Testis (tissue), 3 donors: Measurements from ENCODE around the gene RAD18. TPM values are rescaled to one million over a fixed set of nuclear protein-coding genes. Genes with fewer than 3 reads are reported as not detected.

Experiments used
- DNase-seq: peaks from one replicate; pipeline ENCODE4 v3.0.0-alpha.2; 2019
- H3K27ac ChIP-seq, 2 donors: fragments of 200-600 bp; sonication (generic); one replicate each; pipeline ENCODE4 v1.5.1; 2019
- H3K27me3 ChIP-seq: fragments of 200-600 bp; sonication (generic); one replicate; pipeline ENCODE4 v1.5.1; 2019
- H3K36me3 ChIP-seq: fragments of 200-600 bp; sonication (generic); one replicate; pipeline ENCODE4 v1.5.1; 2017; ENCODE audit warnings: low read depth; ENCODE audit errors: missing control alignments
- H3K4me1 ChIP-seq: fragments of 200-600 bp; sonication (generic); one replicate; pipeline ENCODE4 v1.5.1; 2019
- H3K4me3 ChIP-seq, 2 donors: fragments of 200-600 bp; sonication (generic); one replicate each; pipeline ENCODE4 v1.5.1; 2017 to 2019
- H3K9me3 ChIP-seq: fragments of 200-600 bp; sonication (generic); one replicate; pipeline ENCODE4 v1.5.1; 2017
- CTCF ChIP-seq, 3 experiments: fragments of 450-650 bp in 2 of 3; fragments of 200-600 bp in 1 of 3; sonication (generic) in 1 of 3; IDR thresholded peaks; one replicate each; pipeline ENCODE4 v1.5.1; 2016 to 2019; ENCODE audit warnings: antibody characterized with exemption in 3 of 3, mild to moderate bottlenecking in 2 of 3, moderate library complexity in 1 of 3
- POLR2A ChIP-seq: fragments of 450-650 bp; IDR thresholded peaks from one replicate; pipeline ENCODE4 v1.6.1; 2017; ENCODE audit warnings: antibody characterized with exemption, mild to moderate bottlenecking, moderate library complexity
- WGBS, 2 donors: methylation state at CpG; one replicate each; pipeline ENCODE4 v1.1.5; 2018; 5-methylcytosine and 5-hydroxymethylcytosine counted together
- intact Hi-C: fragments of 100-400 bp; cut with DNase I; formaldehyde crosslinking; loops from one replicate; pipeline ENCODE4 v1.15.1; 2023; ENCODE audit warnings: low total_unique reads
- polyA plus RNA-seq: library from polyadenylated mRNA; stranded (reverse); fragments of 350-450 nt; fragmentation: Illumina TruSeq; extraction: RNeasy Lipid Tissue Mini Kit (QIAGEN cat#74804); gene quantifications from one replicate; pipeline ENCODE4 v1.2.3, GENCODE V29; 2014; ENCODE audit warnings: low read depth, low replicate concordance; ENCODE audit not compliant: insufficient read depth
- total RNA-seq, 2 donors: library from RNA; depleted of rRNA; stranded (reverse); fragments of >200 nt; gene quantifications; one replicate each; pipeline ENCODE4 v1.2.3, GENCODE V29; 2016

Gene RAD18
- total and polyA plus RNA-seq, 3 donors from 2014 or later: 7.6 to 27.0 (median 18.8) TPM

GRCh38 chr3:8856071-8856470 is 107.2 kb downstream of the RAD18 start:
- 97% methylated on average over 10 of the region's 10 CpGs for WGBS, 2 donors
- TF ChIP-seq POLR2A (no peak), CTCF (IDR thresholded peaks at IDR 0.05) (no peak)
- H3K4me1 ChIP-seq: no peaks in the 10 kb centered on the region
- H3K27me3 ChIP-seq: no peaks in the 10 kb centered on the region
- H3K9me3 ChIP-seq: no peaks in the 10 kb centered on the region
- no peak overlapping the region for H3K27ac ChIP-seq
- DNase-seq: no peak
- no peaks in the 10 kb centered on the region for H3K36me3 ChIP-seq
- intact Hi-C loops: no loop called here
- H3K4me3 ChIP-seq: no peak overlapping the region

- intact Hi-C loops: no loop called here
- Histone ChIP-seq H3K4me3 (no peak overlapping the region), H3K27me3 (no peaks in the 10 kb centered on the region), H3K9me3 (no peaks in the 10 kb centered on the region), H3K36me3 (no peaks in the 10 kb centered on the region), H3K27ac (no peak overlapping the region), H3K4me1 (no peaks in the 10 kb centered on the region)
- 88 to 94% methylated on average over 4 of the region's 4 CpGs for WGBS, 2 donors
- TF ChIP-seq POLR2A (no peak), CTCF (IDR thresholded peaks at IDR 0.05) (no peak)
- DNase-seq: no peak
These were observed 108.6 kb downstream of the RAD18 start for GRCh38 chr3:8854656-8855055.

- no peak overlapping the region for H3K27ac ChIP-seq
- H3K36me3 ChIP-seq: no peaks in the 10 kb centered on the region
- DNase-seq: no peak
- intact Hi-C loops: no loop called here
- 85 to 91% methylated on average over 4 to 5 of the region's 5 CpGs for WGBS, 2 donors
- H3K9me3 ChIP-seq: no peaks in the 10 kb centered on the region
- TF ChIP-seq POLR2A (no peak), CTCF (IDR thresholded peaks at IDR 0.05) (no peak)
- no peaks in the 10 kb centered on the region for H3K4me1 ChIP-seq
- H3K27me3 ChIP-seq: no peaks in the 10 kb centered on the region
- H3K4me3 ChIP-seq: no peak overlapping the region
These were observed 110.2 kb downstream of the RAD18 start for GRCh38 chr3:8853081-8853480.

GRCh38 chr3:8852511-8852910 is 110.8 kb downstream of the RAD18 start:
- H3K36me3 ChIP-seq: no peaks in the 10 kb centered on the region
- intact Hi-C loops: no loop called here
- DNase-seq: no peak
- WGBS, 2 donors: 77 to 88% methylated on average over 5 of the region's 5 CpGs
- H3K4me1 ChIP-seq: no peaks in the 10 kb centered on the region
- no peak overlapping the region for H3K4me3 ChIP-seq
- no peaks in the 10 kb centered on the region for H3K9me3 ChIP-seq
- no peak overlapping the region for H3K27ac ChIP-seq
- no peaks in the 10 kb centered on the region for H3K27me3 ChIP-seq
- no peak for TF ChIP-seq CTCF (IDR thresholded peaks at IDR 0.05)
- TF ChIP-seq POLR2A: no peak

- DNase-seq: no peak
- intact Hi-C loops: no loop called here
- Histone ChIP-seq H3K4me3 (no peak overlapping the region), H3K27ac (no peak overlapping the region), H3K4me1 (no peaks in the 10 kb centered on the region), H3K27me3 (no peaks in the 10 kb centered on the region), H3K36me3 (no peaks in the 10 kb centered on the region), H3K9me3 (no peaks in the 10 kb centered on the region)
- TF ChIP-seq POLR2A: no peak
- TF ChIP-seq CTCF (IDR thresholded peaks at IDR 0.05): no peak
- WGBS, 2 donors: 49 to 79% methylated on average over 4 of the region's 4 CpGs
These were observed 111.6 kb downstream of the RAD18 start for GRCh38 chr3:8851703-8852102.
